ENCODE data around the gene SSH3.

SSH3 gene

DNA sequence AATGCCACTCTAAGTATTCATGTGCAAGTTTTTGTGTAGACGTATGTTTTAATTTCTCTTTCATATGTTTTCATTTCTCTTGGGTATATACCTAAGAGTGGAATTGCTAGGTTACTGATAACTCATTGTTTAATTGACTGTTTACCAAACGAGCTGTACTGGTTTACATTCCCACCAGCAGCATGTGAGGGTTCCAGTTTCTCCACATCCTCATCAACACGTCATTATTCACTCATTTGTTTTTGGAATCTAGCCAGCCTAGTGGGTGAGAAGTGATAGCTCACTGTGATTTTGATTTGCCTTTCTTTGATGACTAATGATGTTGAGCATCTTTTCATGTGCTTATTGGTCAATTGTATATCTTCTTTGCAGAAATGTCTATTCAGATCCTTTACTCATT lies 10.2 kb upstream of the SSH3 start:
- no peak for DNase-seq (ENCODE audit: low spot score)

DNA sequence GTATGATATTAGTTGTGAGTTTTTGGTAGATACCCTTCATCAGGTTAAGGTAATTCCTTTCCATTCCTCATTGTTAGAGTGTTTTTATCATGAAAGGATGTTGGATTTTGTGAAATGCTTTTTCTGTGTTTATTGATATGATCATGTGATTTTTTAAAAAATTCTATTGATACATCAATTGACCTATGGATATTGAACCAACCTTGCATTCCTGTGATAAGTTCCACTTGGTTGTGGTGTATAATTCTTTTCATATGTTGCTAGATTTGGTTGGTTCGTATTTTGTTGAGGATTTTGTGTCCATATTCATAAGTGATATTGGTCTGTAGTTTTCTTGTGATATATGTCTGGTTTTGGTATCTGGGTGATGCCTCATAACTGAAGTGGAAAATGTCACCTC lies 7.5 kb upstream of the SSH3 start:
- no peak for DNase-seq (ENCODE audit: low spot score)

DNA sequence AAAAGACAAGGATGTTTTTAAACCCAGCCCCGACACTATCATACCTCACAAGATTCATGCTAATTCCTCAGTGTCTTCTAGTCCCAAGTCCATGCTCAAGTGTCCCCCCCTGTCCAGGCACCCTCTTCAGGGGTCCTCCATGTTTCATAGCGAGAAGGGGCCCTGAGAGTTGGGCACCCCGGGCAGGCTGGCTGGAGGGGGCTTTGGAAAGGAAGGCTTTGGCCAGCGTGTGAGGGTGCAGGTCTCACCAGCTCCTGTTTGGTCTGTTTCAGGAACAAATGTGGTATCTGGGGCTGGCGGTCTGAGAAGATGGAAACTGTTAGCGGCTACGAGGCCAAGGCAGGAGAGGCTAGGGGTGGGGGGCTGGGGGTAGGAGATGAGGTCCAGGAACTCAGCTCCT lies 4.5 kb upstream of the SSH3 start:
- DNase-seq (ENCODE audit: low spot score), result no peak

DNA sequence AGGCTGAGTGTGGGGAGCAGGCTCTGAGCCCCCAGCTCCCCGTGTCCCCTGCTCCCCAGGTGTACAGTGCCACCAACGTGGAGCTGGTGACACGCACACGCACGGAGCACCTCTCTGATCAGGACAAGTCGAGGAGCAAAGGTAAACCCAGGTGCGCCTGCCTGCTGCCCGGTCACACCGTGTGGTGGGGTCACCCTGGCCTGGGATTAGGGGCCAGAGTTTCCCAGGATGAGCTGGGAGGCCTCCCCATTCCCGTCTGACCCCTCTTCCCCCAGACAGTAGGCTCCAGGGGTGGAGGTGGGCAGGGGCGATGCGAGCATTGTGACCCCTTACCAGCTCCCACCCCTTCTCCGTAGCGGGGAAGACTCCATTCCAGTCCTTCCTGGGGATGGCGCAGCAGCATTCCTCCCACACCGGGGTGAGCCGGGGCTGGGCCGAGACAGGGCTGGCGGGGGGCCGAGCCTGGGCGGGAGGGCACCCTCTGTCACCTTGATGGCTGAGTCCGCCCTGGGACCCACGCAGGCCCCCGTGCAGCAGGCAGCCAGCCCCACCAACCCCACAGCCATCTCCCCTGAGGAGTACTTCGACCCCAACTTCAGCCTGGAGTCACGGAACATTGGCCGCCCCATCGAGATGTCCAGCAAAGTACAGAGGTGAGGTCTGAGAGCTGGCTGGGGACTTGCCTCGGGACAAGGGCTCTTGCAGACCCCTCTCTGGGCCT lies 3.7 kb upstream of the SSH3 start:
- DNase-seq (ENCODE audit: low spot score), result no peak

DNA sequence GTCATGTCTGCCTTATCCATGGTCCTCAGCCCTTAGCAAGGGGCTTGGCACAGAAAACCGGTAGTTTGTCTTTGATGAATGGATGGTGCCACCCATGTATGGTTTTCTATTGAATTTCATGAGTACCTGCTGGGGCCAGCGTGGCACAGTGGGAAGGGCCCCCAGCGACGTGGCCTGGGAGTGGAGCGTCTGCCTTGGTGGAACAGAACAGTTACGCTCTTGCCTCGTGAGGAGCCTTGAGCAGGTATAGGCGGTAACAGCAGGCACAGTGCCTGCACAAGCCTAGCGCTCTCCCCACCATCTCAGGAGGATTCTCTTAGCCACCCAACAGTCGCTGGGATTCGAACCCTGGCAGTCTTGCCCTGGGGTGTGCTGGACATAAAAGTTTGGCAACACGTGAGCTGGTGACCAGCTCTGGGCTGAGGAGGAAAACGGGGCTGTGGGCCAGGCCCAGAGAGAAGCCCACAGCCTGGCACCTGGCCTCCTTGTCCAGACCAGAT lies 3.0 kb upstream of the SSH3 start:
- DNase-seq (ENCODE audit: low spot score), result no peak

DNA sequence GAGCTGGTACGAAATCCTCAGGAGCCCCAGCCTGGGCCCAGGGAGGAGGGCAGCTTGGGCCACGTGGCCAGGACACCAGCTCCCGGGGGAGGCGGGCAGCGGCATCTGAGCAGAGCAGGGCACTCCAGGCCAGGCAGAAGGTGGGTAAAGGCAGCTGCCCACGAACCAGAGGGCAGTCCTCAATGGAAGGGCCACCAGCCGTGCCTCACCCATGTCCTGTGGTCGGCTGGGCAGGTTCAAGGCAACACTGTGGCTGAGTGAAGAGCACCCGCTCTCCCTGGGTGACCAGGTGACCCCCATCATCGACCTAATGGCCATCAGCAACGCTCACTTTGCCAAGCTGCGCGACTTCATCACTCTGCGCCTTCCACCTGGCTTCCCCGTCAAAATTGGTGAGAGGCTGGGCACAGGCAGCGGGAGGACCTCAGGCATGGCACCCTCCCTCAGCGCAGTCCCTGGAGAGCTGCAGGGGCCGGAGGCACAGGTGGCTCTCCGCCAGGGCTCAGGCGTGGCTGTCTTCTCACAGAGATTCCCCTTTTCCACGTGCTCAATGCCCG lies 2.5 kb upstream of the SSH3 start:
- no peak for DNase-seq (ENCODE audit: low spot score)

DNA sequence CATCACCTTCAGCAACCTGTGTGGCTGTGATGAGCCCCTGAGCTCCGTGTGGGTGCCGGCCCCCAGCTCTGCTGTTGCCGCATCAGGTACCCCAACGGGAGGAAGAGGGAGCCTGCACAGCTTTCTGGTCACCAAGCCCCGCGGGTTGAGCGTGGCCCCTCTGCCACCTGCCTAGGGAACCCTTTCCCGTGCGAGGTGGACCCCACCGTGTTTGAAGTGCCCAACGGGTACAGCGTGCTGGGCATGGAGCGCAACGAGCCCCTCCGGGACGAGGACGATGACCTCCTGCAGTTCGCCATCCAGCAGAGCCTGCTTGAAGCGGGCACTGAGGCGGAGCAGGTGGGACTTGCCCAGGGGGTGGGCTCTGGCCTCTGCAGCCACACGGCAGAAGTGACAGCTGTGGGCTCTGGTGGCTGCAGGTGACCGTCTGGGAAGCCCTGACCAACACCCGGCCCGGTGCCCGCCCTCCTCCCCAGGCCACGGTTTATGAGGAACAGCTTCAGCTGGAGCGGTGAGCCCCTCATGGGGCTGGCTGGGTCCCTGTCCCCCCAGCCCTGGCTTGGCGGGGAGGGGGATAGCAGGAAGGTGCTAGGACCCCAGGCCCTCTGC lies 1.9 kb upstream of the SSH3 start:
- DNase-seq (ENCODE audit: low spot score), result no peak

DNA sequence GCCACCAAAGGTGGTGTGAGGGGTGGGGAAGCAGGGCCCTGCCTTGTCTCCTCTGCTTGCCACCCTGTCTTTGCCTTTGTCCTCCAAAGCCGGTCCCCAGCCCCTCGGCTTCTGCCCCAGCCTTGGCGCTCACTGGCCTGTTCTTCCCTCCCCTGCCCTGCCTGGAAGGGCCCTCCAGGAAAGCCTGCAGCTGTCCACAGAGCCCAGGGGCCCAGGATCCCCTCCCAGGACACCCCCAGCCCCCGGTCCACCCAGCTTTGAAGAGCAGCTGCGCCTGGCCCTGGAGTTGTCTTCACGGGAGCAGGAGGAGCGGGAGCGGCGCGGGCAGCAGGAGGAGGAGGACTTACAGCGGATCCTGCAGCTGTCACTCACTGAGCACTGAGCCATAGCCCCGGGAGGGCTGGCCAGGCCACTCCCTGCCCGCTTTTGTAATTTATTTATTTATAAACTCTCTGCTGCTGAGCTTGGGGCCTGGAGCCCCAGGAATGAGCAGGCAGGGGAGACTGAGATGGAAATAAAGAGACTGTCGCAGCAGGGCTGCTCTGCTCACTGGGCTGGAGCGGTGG lies 1.3 kb upstream of the SSH3 start:
- no peak for DNase-seq (ENCODE audit: low spot score)

DNA sequence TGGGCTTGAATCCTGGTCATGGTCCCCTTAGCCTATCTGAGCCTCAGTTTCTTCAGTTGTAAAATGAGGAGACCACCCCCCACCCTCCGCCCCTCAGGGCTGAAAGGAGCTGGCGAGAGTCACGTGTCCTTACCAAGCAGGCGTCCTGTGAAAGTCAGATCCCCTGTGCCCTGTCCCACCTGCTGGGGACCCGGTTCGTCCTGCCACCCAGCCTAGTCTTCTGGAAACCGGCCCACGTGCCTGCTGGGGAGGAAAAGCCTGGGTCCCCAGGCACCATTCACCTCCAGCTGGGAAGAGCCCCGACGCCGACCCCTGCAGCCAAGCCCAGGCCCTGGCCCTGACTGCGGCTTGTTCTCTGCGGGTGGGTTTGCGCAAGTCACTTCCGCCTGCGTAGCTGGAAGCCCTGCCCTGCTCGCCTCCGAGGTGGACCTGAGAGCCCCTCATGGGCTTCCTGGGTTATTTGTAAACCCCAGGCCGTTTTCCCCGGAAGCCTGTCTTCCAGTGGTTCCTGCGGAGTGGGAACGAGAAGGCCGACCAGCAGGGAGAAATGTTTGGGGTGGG lies 679 bp upstream of the SSH3 start:
- no peak for DNase-seq (ENCODE audit: low spot score)

DNA sequence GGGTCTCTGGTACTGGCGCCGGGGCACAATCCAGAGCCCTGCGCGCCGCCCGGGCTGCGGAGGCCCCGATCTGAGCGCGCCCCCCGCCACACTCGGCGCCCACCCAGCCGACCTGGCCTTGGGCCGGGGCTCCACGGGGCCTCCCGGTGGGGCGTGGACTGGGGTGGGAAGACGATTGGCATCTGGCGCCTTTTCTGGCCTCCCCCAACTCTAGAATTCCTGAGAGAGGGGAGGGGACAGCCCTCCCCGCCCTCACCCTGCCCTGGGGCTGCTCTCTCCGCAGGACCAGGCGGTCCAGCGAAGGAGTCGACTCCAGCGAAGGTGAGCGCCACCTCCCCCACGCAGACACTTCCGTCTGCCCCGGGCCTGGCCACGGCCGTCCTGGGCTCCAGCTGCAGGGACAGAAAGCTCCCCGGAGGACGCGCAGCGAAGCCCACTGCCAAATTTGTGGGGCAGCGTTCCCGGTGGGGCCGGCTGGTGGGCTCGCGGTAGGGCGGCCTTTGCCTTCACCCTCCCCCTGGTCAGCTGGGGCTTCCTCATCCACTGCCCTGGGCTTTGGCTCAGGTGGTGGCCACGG lies 593 bp downstream of the SSH3 start:
- DNase-seq (ENCODE audit: low spot score), result no peak

DNA sequence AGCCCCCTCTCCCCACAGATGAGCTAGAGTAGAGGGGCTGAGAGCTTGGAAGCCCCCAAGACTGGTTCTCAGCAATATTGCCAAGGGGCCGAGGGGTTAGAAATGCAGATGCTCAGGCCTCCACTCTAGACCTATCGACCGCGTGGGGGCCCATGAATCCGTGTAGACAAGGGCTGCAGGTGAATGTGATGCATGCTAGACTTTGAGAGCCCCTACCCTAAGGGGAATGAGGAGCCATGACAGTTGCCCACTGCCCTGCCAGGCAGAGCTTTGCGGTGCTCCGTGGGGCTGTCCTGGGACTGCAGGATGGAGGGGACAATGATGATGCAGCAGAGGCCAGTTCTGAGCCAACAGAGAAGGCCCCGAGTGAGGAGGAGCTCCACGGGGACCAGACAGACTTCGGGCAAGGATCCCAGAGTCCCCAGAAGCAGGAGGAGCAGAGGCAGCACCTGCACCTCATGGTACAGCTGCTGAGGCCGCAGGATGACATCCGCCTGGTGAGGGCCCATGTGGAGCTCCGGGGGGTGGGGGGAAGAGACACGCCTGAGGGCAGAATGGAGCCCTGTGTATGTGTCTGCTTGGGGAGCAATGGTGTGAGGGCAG lies 1.3 kb downstream of the SSH3 start:
- no peak for DNase-seq (ENCODE audit: low spot score)

DNA sequence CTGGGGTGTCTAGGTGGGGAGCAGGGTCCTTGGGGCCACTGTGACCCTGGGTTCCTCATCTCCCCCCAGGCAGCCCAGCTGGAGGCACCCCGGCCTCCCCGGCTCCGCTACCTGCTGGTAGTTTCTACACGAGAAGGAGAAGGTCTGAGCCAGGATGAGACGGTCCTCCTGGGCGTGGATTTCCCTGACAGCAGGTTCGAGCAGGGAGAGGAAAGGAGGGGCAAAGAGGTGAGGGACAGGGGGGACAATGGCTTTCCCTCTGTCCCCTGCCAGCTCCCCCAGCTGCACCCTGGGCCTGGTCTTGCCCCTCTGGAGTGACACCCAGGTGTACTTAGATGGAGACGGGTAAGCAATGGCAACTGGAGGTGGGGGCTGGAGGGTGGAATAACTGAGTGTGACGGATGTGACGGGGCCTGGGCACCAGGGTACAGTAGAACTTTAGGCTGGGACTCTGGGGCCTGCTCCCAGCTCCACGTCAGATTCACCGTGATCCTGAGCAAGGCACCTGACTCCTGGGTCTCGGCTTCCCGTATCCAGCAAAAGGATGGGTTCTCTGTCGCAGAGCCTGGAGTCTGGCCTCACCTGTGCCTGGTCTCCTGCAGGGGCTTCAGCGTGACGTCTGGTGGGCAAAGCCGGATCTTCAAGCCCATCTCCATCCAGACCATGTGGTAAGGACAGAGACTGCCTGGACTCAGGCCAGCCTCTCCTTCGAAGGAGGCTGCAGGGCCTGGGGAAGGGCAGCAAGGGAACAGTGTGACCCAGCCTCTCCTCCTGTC lies 3.6 kb downstream of the SSH3 start:
- no peak for DNase-seq (ENCODE audit: low spot score)

DNA sequence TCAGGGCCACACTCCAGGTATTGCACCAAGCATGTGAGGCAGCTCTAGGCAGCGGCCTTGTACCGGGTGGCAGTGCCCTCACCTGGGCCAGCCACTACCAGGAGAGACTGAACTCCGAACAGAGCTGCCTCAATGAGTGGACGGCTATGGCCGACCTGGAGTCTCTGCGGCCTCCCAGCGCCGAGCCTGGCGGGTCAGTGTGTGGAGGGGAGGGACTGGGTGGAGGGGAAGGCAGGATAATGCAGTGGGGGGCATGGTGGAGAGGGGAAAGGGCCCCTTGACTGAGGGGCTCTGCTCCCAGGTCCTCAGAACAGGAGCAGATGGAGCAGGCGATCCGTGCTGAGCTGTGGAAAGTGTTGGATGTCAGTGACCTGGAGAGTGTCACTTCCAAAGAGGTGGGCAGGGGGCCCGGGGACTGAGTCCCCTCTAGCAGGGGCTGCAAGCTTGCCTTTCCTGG lies 4.2 kb downstream of the SSH3 start:
- no peak for DNase-seq (ENCODE audit: low spot score)

DNA sequence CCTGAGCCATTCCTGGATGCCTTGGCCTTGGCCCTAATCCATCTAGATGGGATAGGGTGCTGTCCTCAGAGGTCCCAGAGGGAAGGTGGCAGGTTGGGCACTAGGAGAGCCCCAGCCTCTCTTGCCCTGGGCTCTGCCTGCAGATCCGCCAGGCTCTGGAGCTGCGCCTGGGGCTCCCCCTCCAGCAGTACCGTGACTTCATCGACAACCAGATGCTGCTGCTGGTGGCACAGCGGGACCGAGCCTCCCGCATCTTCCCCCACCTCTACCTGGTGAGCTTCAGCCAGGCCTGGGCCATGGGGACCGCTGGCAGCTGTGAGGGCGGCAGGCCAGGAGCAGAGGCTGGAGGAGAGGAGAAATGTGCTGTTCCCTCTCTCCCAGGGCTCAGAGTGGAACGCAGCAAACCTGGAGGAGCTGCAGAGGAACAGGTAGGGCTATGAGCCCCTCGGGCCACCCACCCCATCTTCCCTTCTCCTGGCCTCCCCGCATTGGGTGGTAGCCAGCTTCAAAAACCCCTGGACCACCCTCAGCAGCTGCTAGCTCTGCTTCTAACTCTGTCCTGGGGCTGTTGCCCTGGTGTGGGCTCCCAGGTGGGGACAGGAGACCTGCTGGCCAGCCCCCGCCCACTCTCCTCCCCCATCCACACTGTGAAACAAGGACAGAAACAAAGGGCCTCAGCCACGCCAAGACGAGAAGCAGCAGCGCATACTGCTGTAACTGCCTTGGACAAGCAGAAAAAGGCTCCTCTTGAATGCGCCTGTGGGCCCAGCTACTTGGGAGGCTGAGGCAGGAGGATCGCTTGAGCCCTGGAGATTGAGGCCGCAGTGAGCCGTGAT lies 4.9 kb downstream of the SSH3 start:
- no peak for DNase-seq (ENCODE audit: low spot score)

DNA sequence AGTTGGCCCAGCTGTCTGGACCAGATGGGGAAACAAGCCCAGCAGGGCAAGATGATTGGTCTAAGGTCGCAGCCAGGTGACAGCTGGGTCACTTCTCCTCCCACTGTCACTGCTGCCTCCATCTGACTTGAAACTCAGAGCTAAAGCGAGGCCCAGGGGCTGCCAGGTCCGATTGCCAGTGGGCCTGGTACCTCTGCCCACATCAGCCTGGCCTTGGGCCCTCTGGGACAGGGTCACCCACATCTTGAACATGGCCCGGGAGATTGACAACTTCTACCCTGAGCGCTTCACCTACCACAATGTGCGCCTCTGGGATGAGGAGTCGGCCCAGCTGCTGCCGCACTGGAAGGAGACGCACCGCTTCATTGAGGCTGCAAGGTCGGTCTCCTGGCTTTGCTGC lies 5.8 kb downstream of the SSH3 start:
- DNase-seq (ENCODE audit: low spot score), result no peak

DNA sequence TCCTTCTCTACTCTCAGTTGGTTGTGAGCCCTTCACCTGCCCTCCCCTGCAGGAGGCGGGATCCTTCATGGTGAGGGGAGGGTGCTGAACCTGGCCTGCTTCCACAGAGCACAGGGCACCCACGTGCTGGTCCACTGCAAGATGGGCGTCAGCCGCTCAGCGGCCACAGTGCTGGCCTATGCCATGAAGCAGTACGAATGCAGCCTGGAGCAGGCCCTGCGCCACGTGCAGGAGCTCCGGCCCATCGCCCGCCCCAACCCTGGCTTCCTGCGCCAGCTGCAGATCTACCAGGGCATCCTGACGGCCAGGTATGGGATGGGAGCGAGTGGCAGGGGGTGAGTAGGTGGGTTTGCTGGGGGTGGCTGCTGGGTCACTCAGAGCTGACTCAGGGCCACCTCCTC lies 6.3 kb downstream of the SSH3 start:
- DNase-seq (ENCODE audit: low spot score), result no peak

DNA sequence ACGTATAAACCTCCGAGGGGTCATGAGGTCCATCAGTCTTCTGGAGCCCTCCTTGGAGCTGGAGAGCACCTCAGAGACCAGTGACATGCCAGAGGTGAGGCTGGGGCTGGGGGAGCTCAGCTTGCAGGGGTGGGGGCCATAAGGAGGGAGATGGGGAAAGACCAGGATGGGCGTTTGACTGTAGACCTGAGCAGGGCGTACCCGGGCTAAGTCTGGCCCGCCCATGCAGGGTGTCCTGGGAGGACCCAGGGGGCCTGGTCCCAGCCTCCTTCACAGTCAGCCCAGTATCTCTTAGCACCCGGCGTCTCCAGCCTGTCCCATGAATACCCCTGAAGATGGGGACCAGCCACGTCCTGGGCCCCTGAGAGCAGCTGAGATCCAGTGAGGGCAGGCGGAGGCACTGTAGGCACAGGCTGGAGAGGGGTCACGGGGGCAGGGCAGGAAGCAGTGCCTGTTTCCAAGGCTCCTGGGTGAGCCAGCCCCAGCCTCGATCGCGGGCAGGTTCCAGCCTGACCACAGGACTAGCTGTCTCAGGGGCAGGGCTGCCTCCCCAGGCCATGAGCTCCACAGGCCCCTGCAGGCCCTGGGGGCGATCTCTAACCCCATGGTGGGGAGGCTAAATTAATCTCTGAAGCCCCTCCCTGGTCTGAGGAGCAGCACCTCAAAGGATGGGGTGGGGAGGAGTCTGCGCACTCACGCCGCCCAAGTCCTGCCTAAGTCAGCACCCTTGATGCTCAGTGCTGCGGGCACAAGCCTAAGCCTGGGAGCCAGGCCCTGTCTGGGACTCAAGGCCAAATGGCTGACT lies 7.1 kb downstream of the SSH3 start:
- no peak for DNase-seq (ENCODE audit: low spot score)

DNA sequence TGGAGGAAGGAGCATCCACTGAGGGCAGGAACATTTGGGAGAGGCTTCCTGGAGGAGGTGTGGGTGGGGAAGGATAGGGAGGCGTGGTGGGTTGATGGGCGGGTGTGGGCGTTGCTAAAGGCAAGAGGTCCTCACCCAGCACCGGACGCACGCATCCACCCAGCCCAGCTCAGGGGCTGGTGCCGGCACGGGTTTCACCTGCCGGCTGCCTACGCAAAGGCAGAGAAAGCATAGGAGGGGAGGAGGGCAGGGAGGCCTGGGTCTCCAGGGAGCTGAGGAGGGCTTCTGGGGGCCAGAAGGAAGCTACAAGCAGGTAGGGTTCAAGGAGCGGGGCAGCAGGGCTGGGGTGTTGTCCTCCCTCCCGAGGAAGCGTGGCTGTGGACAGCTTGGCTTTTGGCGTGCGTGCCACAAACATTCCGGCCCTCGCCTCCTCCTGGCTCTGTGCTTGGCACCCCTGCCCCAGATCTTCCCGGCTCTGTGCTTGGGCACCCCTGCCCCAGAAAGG lies 7.8 kb downstream of the SSH3 start:
- DNase-seq (ENCODE audit: low spot score), result no peak

DNA sequence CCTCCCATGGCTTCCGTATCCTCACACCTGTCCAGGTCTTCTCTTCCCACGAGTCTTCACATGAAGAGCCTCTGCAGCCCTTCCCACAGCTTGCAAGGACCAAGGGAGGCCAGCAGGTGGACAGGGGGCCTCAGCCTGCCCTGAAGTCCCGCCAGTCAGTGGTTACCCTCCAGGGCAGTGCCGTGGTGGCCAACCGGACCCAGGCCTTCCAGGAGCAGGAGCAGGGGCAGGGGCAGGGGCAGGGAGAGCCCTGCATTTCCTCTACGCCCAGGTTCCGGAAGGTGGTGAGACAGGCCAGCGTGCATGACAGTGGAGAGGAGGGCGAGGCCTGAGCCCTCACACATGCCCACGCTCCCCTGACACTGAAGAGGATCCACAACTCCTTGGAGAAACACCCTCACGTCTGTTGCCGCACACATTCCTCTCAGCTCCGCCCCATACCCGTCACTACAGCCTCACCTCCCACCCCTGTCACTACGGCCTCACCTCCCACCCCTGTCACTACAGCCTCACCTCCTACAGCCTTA lies 8.3 kb downstream of the SSH3 start:
- DNase-seq (ENCODE audit: low spot score), result no peak

Data from globus pallidus (tissue), 1 donor.